ENCODE results near the gene EEFSEC. TPM values are rescaled to one million over a fixed set of nuclear protein-coding genes. Genes with fewer than 3 reads are reported as not detected.
A peak's percentile ranks its signal among the peaks of the same experiment; 100 is the strongest.

The EEFSEC gene
- total and polyA plus RNA-seq, 11 donors: 17.5 to 48.0 (median 22.5) TPM

- intact Hi-C loops (cut with DNase I): no loop called here
These were observed 187.7 kb downstream of the EEFSEC start for GRCh38 chr3:128340904-128341555.

GRCh38 chr3:128341659-128342395 is 188.5 kb downstream of the EEFSEC start:
- intact Hi-C loops (cut with DNase I): no loop called here
- Histone ChIP-seq H3K36me3 (peaks cover 0 to 36% (median 10%) of the 10 kb centered on the region in 9 donors), H3K27me3 (no peaks in the 10 kb centered on the region), H3K9me3 (no peaks in the 10 kb centered on the region), H3K27ac (no peak overlapping the region), H3K4me1 (peaks cover 0 to 59% (median 1%) of the 10 kb centered on the region in 12 donors), H3K4me3 (no peak overlapping the region)
- WGBS, 4 donors: 85 to 91% (median 87%) methylated on average over 3 to 12 of the region's 12 CpGs
- TF ChIP-seq CTCF (IDR thresholded peaks at IDR 0.05) (no peak), POLR2A (IDR thresholded peaks at IDR 0.05) (no peak)
- DNase-seq (peak in 2 of 5 donors; percentile 28 to 44), ATAC-seq (peak in 2 of 4 donors; percentile 50 to 51)

More at GRCh38 chr3:128340904-128341555, 187.7 kb downstream of the EEFSEC start:
- no peaks in the 10 kb centered on the region for H3K9me3 ChIP-seq
- no peak for TF ChIP-seq POLR2A (IDR thresholded peaks at IDR 0.05)
- TF ChIP-seq CTCF (IDR thresholded peaks at IDR 0.05): no peak
- no peaks in the 10 kb centered on the region for H3K27me3 ChIP-seq
- DNase-seq: peak in 1 of 5 donors; percentile 10
- H3K4me3 ChIP-seq: no peak overlapping the region
- 96 to 98% (median 97%) methylated on average over 11 to 13 of the region's 13 CpGs for WGBS, 4 donors
- H3K27ac ChIP-seq: no peak overlapping the region
- peaks cover 0 to 39% (median 10%) of the 10 kb centered on the region in 9 donors for H3K36me3 ChIP-seq
- ATAC-seq: no peak
- peaks cover 0 to 59% (median 1%) of the 10 kb centered on the region in 12 donors for H3K4me1 ChIP-seq

- Histone ChIP-seq H3K9me3 (no peaks in the 10 kb centered on the region), H3K4me1 (peaks cover 0 to 53% (median 1%) of the 10 kb centered on the region in 12 donors), H3K4me3 (no peak overlapping the region), H3K27me3 (no peaks in the 10 kb centered on the region), H3K27ac (no peak overlapping the region), H3K36me3 (peaks cover 0 to 27% (median 10%) of the 10 kb centered on the region in 9 donors)
- TF ChIP-seq POLR2A (IDR thresholded peaks at IDR 0.05) (no peak), CTCF (IDR thresholded peaks at IDR 0.05) (no peak)
- DNase-seq: peak in 1 of 5 donors; percentile 9
- peak in 1 of 4 donors; percentile 29 for ATAC-seq
- intact Hi-C loops (cut with DNase I): no loop called here
- 95 to 99% (median 96%) methylated on average over 5 to 8 of the region's 8 CpGs for WGBS, 4 donors
These were observed 189.5 kb downstream of the EEFSEC start for GRCh38 chr3:128342701-128343180.
